Amniotic stem cell (primary cell): ENCODE results near the gene SRGAP3.

Experiments used
- DNase-seq: peaks from one replicate; lab custom pipeline; 2025; lab: John Stamatoyannopoulos, UW

Gene SRGAP3

GRCh38 chr3:9015250-9015649 lies 234.2 kb downstream of the SRGAP3 start:
- DNase-seq: no peak

- DNase-seq: no peak
Measured at GRCh38 chr3:9013782-9014563, 235.5 kb downstream of the SRGAP3 start.

GRCh38 chr3:9012521-9012920 lies 236.9 kb downstream of the SRGAP3 start:
- DNase-seq: no peak

GRCh38 chr3:9009976-9010545 lies 239.4 kb downstream of the SRGAP3 start:
- no peak for DNase-seq

GRCh38 chr3:9008550-9009255 lies 240.7 kb downstream of the SRGAP3 start:
- DNase-seq: no peak

GRCh38 chr3:9007928-9008327 lies 241.5 kb downstream of the SRGAP3 start:
- no peak for DNase-seq

GRCh38 chr3:9007213-9007612 lies 242.2 kb downstream of the SRGAP3 start:
- no peak for DNase-seq

- no peak for DNase-seq
Measured at GRCh38 chr3:9000041-9000440, 249.4 kb downstream of the SRGAP3 start.

GRCh38 chr3:8997151-8997550 lies 252.3 kb downstream of the SRGAP3 start:
- DNase-seq: no peak

- DNase-seq: no peak
Measured at GRCh38 chr3:8996681-8997121, 252.7 kb downstream of the SRGAP3 start.

- DNase-seq: no peak
Measured at GRCh38 chr3:8996216-8996615, 253.2 kb downstream of the SRGAP3 start.

- no peak for DNase-seq
Measured at GRCh38 chr3:8994226-8994625, 255.2 kb downstream of the SRGAP3 start.

GRCh38 chr3:8993331-8993730 lies 256.1 kb downstream of the SRGAP3 start:
- no peak for DNase-seq

GRCh38 chr3:8992854-8993253 lies 256.6 kb downstream of the SRGAP3 start:
- DNase-seq: no peak

- no peak for DNase-seq
Measured at GRCh38 chr3:8992199-8992598, 257.2 kb downstream of the SRGAP3 start.

GRCh38 chr3:8990266-8991215 lies 258.9 kb downstream of the SRGAP3 start:
- DNase-seq: no peak

- no peak for DNase-seq
Measured at GRCh38 chr3:8988791-8989558, 260.5 kb downstream of the SRGAP3 start.

GRCh38 chr3:8988384-8988655 lies 261.1 kb downstream of the SRGAP3 start:
- no peak for DNase-seq

- no peak for DNase-seq
Measured at GRCh38 chr3:8987645-8988383, 261.6 kb downstream of the SRGAP3 start.

GRCh38 chr3:8987226-8987625 lies 262.2 kb downstream of the SRGAP3 start:
- DNase-seq: no peak

GRCh38 chr3:8986741-8987140 lies 262.7 kb downstream of the SRGAP3 start:
- DNase-seq: no peak
